Jurkat, Clone E6-1 (cell line): ENCODE results near the gene GTPBP3.

Experiments used
- DNase-seq: peaks from one replicate; pipeline ENCODE4 v3.0.0-alpha.2; 2011; ENCODE audit warnings: low read depth, low spot score
- H3K4me3 ChIP-seq: 2 replicates; pipeline ENCODE4 v1.5.1; 2011; ENCODE audit warnings: mild to moderate bottlenecking, low read length, control low read depth, moderate library complexity

GTPBP3 gene

DNA sequence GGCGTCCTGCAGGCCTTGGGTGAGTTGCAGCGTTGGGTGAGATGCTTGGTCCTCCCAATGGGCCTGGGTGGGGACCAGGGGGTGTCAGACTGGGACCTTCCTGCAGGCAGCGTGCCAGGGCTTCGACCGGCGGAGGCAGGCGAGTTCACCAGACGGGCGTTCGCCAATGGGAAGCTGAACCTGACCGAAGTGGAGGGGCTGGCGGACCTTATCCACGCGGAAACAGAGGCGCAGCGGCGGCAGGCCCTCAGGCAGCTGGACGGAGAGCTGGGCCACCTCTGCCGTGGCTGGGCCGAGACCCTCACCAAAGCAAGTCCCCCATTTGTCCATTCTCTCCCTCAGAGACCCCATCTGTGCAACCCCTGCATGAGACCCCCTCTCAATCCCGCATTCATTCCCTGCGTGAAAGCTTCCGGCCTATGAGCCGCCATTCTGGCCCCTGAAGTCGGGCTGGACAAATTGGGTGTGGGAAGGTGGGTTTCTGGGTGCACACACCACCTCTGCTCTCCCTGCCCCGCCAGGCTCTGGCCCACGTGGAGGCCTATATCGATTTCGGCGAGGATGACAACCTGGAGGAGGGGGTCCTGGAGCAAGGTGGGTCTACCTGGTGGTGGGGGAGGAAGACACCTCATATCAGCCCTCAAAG, 1.2 kb downstream of the GTPBP3 start:
- peak overlapping the region; percentile 96 for H3K4me3 ChIP-seq
- no peak for DNase-seq

DNA sequence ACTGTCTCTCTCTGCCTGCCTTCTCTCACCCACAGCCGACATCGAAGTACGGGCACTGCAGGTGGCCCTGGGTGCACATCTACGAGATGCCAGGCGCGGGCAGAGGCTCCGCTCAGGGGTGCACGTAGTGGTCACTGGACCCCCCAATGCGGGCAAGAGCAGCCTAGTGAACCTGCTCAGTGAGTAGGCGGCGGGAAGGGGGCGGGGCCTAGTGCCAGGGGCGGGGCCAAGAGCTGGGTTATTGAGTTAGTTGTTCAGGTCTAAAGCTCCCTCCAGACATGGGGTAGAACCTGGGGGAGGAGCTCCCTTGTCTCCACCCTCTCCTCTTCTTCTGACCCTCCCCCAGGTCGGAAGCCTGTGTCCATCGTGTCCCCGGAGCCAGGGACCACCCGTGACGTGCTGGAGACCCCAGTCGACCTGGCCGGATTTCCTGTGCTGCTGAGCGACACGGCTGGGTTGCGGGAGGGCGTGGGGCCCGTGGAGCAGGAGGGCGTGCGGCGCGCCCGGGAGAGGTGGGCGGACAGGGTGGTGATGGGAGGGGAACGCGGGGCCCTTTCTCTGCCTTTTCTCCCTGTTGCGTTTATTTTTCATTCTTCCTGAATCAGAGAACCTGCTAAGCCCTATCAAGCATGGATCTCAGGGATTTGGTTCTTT, 1.9 kb downstream of the GTPBP3 start:
- DNase-seq, result no peak
- H3K4me3 ChIP-seq, result no peak overlapping the region

- no peak for DNase-seq
- H3K4me3 ChIP-seq, result no peak overlapping the region
These were observed 3.0 kb downstream of the GTPBP3 start for GRCh38 chr19:17340302-17340870.

DNA sequence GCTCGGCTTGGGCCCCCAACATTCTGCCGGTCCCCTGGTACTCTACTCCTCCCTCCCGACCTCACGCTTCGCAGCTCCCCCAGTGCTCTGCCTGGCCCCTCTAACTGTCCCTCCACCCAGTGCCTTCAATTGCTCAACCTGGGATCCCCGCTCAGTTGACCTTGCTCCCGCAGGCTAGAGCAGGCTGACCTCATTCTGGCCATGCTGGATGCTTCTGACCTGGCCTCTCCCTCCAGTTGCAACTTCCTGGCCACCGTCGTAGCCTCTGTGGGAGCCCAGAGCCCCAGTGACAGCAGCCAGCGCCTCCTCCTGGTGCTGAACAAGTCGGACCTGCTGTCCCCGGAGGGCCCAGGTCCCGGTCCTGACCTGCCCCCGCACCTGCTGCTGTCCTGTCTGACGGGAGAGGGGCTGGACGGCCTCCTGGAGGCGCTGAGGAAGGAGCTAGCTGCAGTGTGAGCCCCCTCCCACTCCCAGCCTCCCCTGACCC, 3.6 kb downstream of the GTPBP3 start:
- no peak for DNase-seq
- no peak overlapping the region for H3K4me3 ChIP-seq

DNA sequence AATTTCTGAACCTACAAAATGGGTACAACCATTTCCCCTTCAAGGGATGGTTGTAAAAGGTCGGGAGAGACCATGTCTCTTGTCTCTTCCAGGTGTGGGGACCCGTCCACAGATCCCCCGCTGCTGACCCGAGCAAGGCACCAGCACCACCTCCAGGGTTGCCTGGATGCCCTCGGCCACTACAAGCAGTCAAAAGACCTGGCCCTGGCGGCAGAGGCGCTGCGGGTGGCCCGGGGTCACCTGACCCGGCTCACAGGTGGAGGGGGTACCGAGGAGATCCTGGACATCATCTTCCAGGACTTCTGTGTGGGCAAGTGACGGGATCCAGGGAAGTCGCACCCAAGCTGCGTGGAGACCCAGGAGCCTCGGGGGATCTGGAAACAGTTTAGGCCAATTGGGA, 4.0 kb downstream of the GTPBP3 start:
- no peak for DNase-seq
- H3K4me3 ChIP-seq, result no peak overlapping the region

GRCh38 chr19:17341845-17342244, 4.5 kb downstream of the GTPBP3 start:
- no peak for DNase-seq
- no peak overlapping the region for H3K4me3 ChIP-seq

- no peak overlapping the region for H3K4me3 ChIP-seq
- peak; percentile 51 for DNase-seq
These were observed 8.8 kb downstream of the GTPBP3 start for GRCh38 chr19:17346109-17346671.

- DNase-seq, result no peak
- no peak overlapping the region for H3K4me3 ChIP-seq
These were observed 10.0 kb downstream of the GTPBP3 start for GRCh38 chr19:17347361-17347760.

GRCh38 chr19:17347877-17348276, 10.5 kb downstream of the GTPBP3 start:
- DNase-seq, result no peak
- H3K4me3 ChIP-seq, result no peak overlapping the region

GRCh38 chr19:17348700-17349099, 11.3 kb downstream of the GTPBP3 start:
- DNase-seq, result no peak

GRCh38 chr19:17351815-17352435, 14.6 kb downstream of the GTPBP3 start:
- no peak for DNase-seq
- H3K4me3 ChIP-seq, result no peak overlapping the region

More at GRCh38 chr19:17348700-17349099, 11.3 kb downstream of the GTPBP3 start:
- H3K4me3 ChIP-seq, result no peak overlapping the region

DNA sequence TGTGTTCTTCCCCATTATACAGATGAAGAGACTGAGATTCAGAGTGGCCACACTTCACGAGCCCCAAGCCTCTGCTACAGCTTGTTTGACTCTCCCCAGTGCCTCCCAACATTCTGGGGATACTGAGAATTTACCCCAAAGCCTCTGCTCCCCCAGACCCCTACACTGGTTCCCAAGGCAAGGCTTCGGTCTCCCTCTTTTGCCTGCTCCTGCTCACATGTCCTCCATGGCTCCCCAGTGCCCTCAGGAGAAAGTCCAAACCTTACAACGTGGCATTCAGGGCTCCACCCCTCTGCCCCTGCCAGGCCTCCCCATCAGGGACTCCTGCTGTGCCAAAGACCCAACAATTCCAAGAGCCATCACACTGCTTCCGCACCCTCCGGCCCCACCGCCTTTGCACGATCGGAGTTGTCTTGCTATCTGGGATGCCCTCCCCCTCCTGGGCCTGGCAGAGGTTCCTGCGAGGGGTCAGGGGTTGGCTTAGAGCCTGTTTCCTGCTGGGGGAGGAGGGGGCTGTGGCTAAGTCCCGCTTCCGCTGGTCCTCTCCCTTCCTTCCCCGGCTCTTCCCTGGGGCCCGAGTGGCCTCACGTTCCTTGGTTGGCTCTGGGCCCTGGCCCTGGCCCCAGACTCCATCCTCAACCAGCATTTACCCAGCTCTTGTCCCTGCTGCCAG, 15.4 kb downstream of the GTPBP3 start:
- no peak overlapping the region for H3K4me3 ChIP-seq
- DNase-seq, result no peak

DNA sequence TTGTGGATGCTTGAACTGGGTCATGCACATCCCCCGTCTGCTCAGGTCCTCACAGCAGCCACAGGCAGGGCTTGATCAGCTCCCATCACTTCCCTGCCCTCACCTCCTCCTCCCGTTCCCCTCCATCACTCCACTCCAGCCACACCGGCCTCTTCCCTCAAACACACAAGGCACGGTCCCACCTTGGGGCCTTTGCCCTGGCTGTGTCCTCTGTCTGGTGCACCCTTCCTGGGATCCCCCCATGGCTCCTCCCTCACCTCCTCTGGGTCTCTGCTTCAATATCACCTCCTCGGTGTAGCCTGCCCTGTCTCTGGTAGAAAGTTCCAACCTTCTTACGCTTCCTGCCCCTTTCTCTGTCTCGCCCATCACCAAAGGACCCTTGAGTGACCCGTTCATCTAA, 16.0 kb downstream of the GTPBP3 start:
- DNase-seq, result no peak
- no peak overlapping the region for H3K4me3 ChIP-seq

DNA sequence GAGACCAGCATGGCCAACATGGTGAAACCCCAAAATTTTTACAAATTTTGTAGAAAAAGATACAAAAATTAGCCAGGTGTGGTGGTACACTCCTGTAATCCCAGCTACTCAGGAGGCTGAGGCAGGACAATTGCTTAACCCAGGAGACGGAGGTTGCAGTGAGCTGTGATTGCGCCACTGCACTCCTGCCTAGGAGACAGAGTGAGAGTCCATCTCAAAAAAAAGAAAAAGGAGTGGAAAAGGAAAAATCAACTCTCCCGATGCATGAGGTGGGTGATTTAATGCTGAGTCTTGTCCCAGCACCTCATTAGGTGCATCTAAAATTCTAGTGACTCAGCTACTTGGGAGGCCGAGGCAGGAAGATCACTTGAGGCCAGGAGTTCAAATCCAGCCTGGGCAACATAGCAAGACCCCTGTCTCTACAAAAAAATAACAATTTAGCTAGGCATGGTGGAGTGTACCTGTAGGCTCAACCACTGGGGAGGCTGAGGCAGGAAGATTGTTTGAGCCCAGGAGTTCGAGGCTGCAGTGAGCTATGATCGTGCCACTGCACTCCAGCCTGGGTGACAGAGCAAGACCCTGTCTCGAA, 19.8 kb downstream of the GTPBP3 start:
- no peak overlapping the region for H3K4me3 ChIP-seq
- DNase-seq, result no peak

- H3K4me3 ChIP-seq, result no peak overlapping the region
- DNase-seq, result no peak
These were observed 20.4 kb downstream of the GTPBP3 start for GRCh38 chr19:17357724-17358123.

- H3K4me3 ChIP-seq, result no peak overlapping the region
- DNase-seq, result no peak
These were observed 21.0 kb downstream of the GTPBP3 start for GRCh38 chr19:17358395-17358794.

DNA sequence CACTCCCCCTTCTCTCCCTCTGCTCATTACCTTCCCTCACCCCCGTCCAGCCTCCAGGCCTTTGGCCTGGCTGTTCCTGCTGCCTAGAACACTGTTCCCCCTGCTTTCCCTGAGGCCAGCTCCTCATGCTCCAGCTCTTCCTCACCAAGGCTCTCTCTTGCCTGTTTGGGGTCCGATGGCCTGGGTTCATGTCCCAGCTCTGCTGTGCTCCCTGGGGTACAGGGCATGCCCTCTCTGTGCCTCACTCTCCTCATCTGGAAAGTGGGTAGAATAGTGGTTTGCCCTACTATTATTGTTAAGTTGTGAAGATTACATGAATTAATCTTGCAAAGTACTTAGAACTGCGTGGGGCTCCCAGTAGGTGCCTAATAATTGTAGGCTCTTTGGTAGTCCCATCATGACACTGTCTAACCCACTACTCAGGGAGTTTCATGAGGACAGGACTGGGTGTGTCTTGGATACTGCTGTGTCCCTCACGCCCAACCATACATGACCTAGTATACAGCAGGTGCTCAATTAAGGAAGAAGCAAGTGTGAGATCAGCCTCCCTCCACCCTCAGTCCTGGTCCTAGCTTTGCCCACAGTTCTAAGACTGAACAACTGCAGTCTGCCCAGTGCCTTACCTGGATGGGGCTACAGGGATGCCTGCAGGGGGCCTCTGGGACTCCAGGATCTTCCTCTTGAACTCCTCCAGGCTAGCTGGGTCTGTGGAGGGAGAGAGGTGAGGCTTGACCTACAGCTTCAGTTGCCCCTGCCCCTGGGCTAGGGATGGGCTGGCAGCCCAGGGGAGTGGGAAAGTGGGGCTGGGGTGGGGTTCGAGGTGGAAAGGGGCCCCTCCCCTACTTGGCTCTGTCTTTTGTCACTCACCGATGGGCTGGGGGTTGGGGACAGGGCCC, 22.8 kb downstream of the GTPBP3 start:
- no peak overlapping the region for H3K4me3 ChIP-seq
- no peak for DNase-seq
